Gastroesophageal sphincter (tissue), 3 donors: Measurements from ENCODE around the gene RAB9B.

Source experiments
- CTCF ChIP-seq, 4 experiments: fragments of 200-600 bp in 2 of 4; fragments of 450-650 bp in 2 of 4; sonication (generic) in 1 of 4; IDR thresholded peaks; one replicate each; pipeline ENCODE4 v1.5.1; 2017 to 2019; ENCODE audit warnings: antibody characterized with exemption in 4 of 4, mild to moderate bottlenecking in 2 of 4, moderate library complexity in 2 of 4
- POLR2A ChIP-seq, 2 donors: fragments of 450-650 bp; IDR thresholded peaks; one replicate each; pipeline ENCODE4 v1.6.1; 2017; ENCODE audit warnings: antibody characterized with exemption in 2 of 2, mild to moderate bottlenecking in 2 of 2, moderate library complexity in 1 of 2

GRCh38 chrX:103791826-103792485, 40.1 kb downstream of the RAB9B start:
- TF ChIP-seq CTCF (IDR thresholded peaks at IDR 0.05) (no peak), POLR2A (IDR thresholded peaks at IDR 0.05) (no peak)
